HFF-Myc (cell line): ENCODE data around the gene CD200R1L.

Experiments used
- DNase-seq: peaks from one replicate; pipeline ENCODE4 v3.0.0-alpha.2; 2011; ENCODE audit warnings: low read depth; ENCODE audit errors: extremely low read depth
- H3K4me3 ChIP-seq: replicated peaks from 2 replicates; pipeline ENCODE4 v1.5.1; 2011; ENCODE audit warnings: low read depth, mild to moderate bottlenecking, control low read depth, low read length
- CTCF ChIP-seq: IDR thresholded peaks from 2 replicates; pipeline ENCODE4 v1.5.1; 2012; ENCODE audit warnings: mild to moderate bottlenecking, low read depth, low read length, control low read depth; ENCODE audit errors: missing control alignments

The CD200R1L gene

GRCh38 chr3:112875561-112875960, 28.9 kb upstream of the CD200R1L start:
- no peak overlapping the region for H3K4me3 ChIP-seq
- TF ChIP-seq CTCF = no peak
- no peak for DNase-seq

GRCh38 chr3:112874725-112875124, 28.1 kb upstream of the CD200R1L start:
- DNase-seq = no peak
- no peak overlapping the region for H3K4me3 ChIP-seq
- TF ChIP-seq CTCF = no peak

- H3K4me3 ChIP-seq = no peak overlapping the region
- TF ChIP-seq CTCF = no peak
- DNase-seq = no peak
Observed at GRCh38 chr3:112873632-112874031, 27.0 kb upstream of the CD200R1L start.

- TF ChIP-seq CTCF = no peak
- no peak for DNase-seq
- no peak overlapping the region for H3K4me3 ChIP-seq
Observed at GRCh38 chr3:112871735-112872134, 25.1 kb upstream of the CD200R1L start.

- H3K4me3 ChIP-seq = no peak overlapping the region
- no peak for DNase-seq
- TF ChIP-seq CTCF = no peak
Observed at GRCh38 chr3:112865757-112866156, 19.1 kb upstream of the CD200R1L start.

GRCh38 chr3:112860898-112861297, 14.2 kb upstream of the CD200R1L start:
- TF ChIP-seq CTCF = no peak
- H3K4me3 ChIP-seq = no peak overlapping the region
- no peak for DNase-seq

- no peak overlapping the region for H3K4me3 ChIP-seq
- no peak for DNase-seq
- TF ChIP-seq CTCF = no peak
Observed at GRCh38 chr3:112858410-112859069, 11.9 kb upstream of the CD200R1L start.
